DLD1 (cell line): ENCODE measurements around the gene ZNF132.
"Not testable (repeated sequence)": the region's sequence is repeated elsewhere in the genome, so short reads cannot be mapped to it uniquely, and the experiment has no call there.

Source experiments
- in situ Hi-C: cut with HindIII; loops from 2 replicates; pipeline ENCODE4 v1.10.0; 2017; ENCODE audit warnings: low sequenced_read_pairs

ZNF132 gene

DNA sequence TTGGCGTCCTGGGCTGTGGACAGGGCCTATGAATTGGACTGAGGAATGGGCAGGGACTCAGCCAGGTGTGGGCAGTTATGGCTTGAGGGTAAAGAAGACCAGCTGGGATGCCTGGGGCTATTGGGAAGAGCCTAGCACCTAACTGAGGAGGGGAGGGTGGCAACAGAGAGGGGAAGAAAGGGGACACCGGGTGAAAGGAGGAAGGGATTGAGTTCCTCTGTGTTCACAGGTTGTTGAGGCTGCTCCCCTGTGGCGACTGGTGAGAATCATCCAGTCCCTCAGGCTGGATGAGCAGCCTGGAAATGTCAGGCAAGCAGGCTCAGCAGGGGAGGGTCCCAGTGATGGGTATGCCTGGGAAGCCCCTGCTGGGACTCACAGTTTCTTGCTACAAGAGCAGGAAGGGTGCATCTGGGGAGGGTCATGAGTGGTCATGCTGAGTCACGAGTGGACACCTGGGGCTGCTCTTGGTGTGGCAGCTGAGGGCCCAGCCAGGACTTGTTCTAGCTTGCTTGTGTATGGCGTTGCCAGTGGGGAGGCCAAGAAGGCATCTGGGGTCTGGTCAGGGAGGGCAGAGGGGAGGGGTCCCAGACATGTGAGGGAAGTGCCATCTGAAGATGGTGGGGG lies 28.4 kb upstream of the ZNF132 start:
- in situ Hi-C loops: no loop called here

- in situ Hi-C loops: no loop called here
Observed at GRCh38 chr19:58466760-58467589, 27.0 kb upstream of the ZNF132 start, which contains the start of gene ZNF324. ZNF324 (plus strand) TSS chr19:58467080; CDS start chr19:58469186, 2,106 bp downstream.

- in situ Hi-C loops: no loop called here
Observed at GRCh38 chr19:58466089-58466759, 26.3 kb upstream of the ZNF132 start.

- in situ Hi-C loops: no loop called here
Observed at GRCh38 chr19:58460039-58460438, 20.1 kb upstream of the ZNF132 start.

DNA sequence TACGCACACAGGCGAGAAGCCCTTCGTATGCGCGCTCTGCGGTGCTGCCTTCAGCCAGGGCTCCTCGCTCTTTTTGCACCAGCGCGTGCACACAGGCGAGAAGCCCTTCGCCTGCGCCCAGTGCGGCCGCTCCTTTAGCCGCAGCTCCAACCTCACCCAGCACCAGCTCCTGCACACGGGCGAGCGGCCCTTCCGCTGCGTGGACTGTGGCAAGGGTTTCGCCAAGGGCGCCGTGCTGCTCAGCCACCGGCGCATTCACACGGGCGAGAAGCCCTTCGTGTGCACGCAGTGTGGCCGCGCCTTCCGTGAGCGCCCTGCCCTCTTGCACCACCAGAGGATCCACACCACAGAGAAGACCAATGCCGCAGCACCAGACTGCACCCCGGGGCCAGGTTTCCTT lies 16.2 kb upstream of the ZNF132 start:
- in situ Hi-C loops: no loop called here

GRCh38 chr19:58455306-58455705 lies 15.4 kb upstream of the ZNF132 start:
- in situ Hi-C loops: no loop called here

GRCh38 chr19:58453743-58454142 lies 13.8 kb upstream of the ZNF132 start:
- in situ Hi-C loops: no loop called here

GRCh38 chr19:58451358-58452101 lies 11.6 kb upstream of the ZNF132 start, which contains the start of gene ZNF324B:
ZNF324B (plus strand) TSS chr19:58451622; CDS start chr19:58453702, 2,080 bp downstream.
- in situ Hi-C loops: no loop called here

DNA sequence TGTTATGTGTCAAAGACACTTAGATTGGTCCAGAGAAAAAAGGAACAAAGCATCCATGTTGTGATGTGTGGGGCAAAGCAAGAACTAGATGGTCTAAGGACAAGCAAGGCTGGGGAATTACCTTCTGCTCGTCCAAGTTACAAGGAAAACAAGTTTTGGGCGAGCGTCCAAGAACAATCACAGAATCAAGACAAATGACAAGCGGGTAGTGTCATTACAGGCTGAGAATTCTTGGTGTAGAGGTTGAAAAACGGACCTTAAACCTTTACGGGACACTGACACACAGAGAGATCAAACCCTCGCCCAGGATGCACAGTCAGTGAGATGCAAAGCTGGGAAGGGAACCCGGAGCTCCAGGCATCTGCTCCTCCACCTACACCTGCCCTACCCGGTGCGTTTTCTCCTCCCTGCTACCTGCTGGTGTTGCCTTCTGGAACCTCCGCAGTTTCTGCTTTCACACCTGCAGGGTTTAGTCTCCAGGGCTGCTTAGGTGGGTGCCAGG lies 11.0 kb upstream of the ZNF132 start:
- in situ Hi-C loops: no loop called here

GRCh38 chr19:58449980-58450379 lies 10.0 kb upstream of the ZNF132 start:
- in situ Hi-C loops: not testable (repeated sequence)

GRCh38 chr19:58448860-58449259 lies 8.9 kb upstream of the ZNF132 start:
- in situ Hi-C loops: not testable (repeated sequence)

GRCh38 chr19:58442986-58443385 lies 3.0 kb upstream of the ZNF132 start:
- in situ Hi-C loops: not testable (repeated sequence)

- in situ Hi-C loops: no loop called here
Observed at GRCh38 chr19:58440556-58440955, 603 bp upstream of the ZNF132 start.

DNA sequence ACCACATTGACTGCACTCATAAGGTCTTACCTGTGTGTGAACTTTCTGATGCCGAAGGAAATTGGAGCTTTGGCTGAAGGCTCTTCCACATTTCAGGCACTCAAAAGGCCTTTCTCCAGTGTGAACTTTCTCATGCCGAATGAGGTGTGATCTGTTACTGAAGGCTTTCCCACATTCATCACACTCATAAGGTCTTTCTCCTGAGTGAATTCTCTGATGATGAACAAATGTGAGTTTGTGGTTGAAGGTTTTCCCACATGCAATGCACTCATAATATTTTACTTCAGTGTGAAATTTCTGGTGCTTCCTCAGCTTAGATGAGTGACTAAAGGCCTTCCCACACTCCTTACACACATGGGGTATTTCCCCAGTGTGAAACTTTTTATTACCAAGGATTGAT lies 5.7 kb downstream of the ZNF132 start:
- in situ Hi-C loops: no loop called here

DNA sequence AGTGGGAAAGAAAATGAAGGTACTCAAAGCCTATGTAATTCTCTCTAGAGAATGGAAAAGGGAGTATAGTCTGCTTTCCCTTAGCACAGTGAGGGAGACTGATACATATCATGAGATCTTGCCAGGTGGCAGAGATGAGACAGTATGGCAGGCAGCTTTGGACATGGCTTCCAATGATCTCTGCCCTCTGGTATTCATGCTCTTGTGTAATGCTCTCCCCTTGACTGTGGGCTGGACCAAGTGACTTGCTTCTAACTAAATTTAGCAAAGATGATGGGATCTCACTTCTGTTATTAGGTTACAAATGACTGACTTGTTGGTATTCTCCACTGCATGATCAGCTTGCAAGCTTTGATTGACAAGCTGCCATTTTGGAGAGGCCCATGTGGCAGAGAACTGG lies 10.2 kb downstream of the ZNF132 start:
- in situ Hi-C loops: no loop called here

DNA sequence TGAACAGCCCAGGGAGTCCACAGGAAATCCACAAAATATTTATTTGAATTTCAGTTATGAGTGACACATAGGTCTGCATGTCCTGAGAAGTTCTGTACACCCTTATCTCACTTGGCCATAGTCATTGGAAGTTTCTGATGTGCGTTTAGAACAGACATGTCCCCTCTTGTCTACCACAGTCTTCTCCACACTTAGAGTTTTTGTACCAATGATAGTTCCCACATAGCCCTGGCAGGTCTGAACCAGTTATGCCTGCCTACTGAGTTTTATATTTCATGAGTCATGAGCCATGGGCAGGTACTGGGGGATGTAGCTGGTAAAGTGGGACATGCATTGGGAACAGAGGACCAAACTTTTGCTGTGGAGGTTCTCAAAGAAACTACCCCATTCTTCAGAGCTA lies 11.3 kb downstream of the ZNF132 start:
- in situ Hi-C loops: no loop called here

DNA sequence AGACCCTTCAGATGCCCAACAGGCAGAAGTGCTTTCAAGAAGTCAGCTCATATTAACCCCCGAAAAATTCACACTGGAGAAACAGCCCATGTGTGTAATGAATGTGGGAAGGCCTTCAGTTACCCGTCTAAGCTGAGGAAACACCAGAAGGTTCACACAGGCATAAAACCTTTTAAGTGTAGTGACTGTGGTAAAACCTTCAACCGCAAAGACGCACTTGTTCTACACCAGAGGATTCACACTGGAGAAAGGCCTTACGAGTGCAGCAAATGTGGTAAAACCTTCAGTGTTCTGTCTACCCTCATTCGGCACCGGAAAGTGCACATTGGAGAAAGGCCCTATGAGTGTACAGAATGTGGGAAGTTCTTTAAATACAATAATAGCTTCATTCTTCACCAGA lies 22.9 kb downstream of the ZNF132 start:
- in situ Hi-C loops: no loop called here

- in situ Hi-C loops: no loop called here
Observed at GRCh38 chr19:58416604-58417003, 23.3 kb downstream of the ZNF132 start.

GRCh38 chr19:58409010-58409790 lies 30.8 kb downstream of the ZNF132 start:
- in situ Hi-C loops: no loop called here
